Fibroblast of lung (primary cell): ENCODE results near the gene NLGN2.

Experiments used
- EZH2 ChIP-seq: IDR thresholded peaks from 2 replicates; pipeline ENCODE4 v1.5.1; 2012; ENCODE audit warnings: low read length, control low read depth, mild to moderate bottlenecking; ENCODE audit errors: missing control alignments
- TF ChIP-seq, protein P1 (sequence below), 2 donors: IDR thresholded peaks in 1 of 2; conservative IDR thresholded peaks in 1 of 2; 1 replicate in 1 of 2; 2 replicates in 1 of 2; pipeline ENCODE4 v1.5.1; 2011 to 2012; ENCODE audit warnings: low read length in 2 of 2, control low read depth in 1 of 2, inconsistent platforms in 1 of 2, low read depth in 1 of 2, mild to moderate bottlenecking in 1 of 2

DNA sequence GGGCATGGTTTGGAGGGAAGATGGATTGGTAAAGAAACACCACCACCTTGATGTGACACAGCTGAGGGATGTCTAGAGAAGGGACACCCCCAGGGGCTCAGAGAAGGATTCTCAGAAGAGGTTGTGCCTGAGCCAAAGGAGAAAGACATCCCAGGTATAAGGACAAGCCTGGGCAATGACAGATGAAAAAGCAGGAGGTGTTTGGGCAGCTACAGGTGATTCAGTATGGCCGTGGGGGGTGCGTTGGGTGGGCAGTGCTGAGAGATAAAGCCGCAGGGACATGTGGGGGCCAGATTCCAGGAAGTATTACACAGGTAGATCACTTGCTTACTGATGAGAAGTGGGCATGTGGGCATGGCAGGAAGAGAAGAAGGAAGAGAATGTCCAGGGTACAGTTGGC lies 45.7 kb upstream of the NLGN2 start:
- TF ChIP-seq, protein P1, sequence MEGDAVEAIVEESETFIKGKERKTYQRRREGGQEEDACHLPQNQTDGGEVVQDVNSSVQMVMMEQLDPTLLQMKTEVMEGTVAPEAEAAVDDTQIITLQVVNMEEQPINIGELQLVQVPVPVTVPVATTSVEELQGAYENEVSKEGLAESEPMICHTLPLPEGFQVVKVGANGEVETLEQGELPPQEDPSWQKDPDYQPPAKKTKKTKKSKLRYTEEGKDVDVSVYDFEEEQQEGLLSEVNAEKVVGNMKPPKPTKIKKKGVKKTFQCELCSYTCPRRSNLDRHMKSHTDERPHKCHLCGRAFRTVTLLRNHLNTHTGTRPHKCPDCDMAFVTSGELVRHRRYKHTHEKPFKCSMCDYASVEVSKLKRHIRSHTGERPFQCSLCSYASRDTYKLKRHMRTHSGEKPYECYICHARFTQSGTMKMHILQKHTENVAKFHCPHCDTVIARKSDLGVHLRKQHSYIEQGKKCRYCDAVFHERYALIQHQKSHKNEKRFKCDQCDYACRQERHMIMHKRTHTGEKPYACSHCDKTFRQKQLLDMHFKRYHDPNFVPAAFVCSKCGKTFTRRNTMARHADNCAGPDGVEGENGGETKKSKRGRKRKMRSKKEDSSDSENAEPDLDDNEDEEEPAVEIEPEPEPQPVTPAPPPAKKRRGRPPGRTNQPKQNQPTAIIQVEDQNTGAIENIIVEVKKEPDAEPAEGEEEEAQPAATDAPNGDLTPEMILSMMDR (conservative IDR thresholded peaks at IDR 0.05 in 1 of 2, IDR thresholded peaks at IDR 0.05 in 1 of 2; ENCODE audit: low read depth in 1 of 2, low read length in 2 of 2) = no peak
- TF ChIP-seq EZH2 = no peak
